Gastrocnemius medialis (tissue), 4 donors: ENCODE results near the gene NLGN4X.

Experiments used
- CTCF ChIP-seq, 5 experiments: fragments of 450-650 bp in 3 of 5; fragments of 200-600 bp in 2 of 5; sonication (generic) in 2 of 5; IDR thresholded peaks in 4 of 5; conservative IDR thresholded peaks in 1 of 5; 1 replicate in 4 of 5; 2 replicates in 1 of 5; pipeline ENCODE4 v1.5.1; 2016 to 2019; ENCODE audit warnings: antibody characterized with exemption in 5 of 5, mild to moderate bottlenecking in 3 of 5, moderate library complexity in 3 of 5
- POLR2A ChIP-seq, 2 donors: fragments of 450-650 bp; IDR thresholded peaks; one replicate each; pipeline ENCODE4 v1.6.1; 2017; ENCODE audit warnings: antibody characterized with exemption in 2 of 2, mild to moderate bottlenecking in 2 of 2, moderate library complexity in 2 of 2

GRCh38 chrX:5916945-5917344 is 311.7 kb downstream of the NLGN4X start:
- no peak for TF ChIP-seq CTCF (IDR thresholded peaks at IDR 0.05 in 4 of 5, conservative IDR thresholded peaks at IDR 0.05 in 1 of 5)
- no peak for TF ChIP-seq POLR2A (IDR thresholded peaks at IDR 0.05)
